Epithelial cell of proximal tubule (primary cell): ENCODE measurements around the gene GPX4. TPM values are rescaled to one million over a fixed set of nuclear protein-coding genes. Genes with fewer than 3 reads are reported as not detected.

Source experiments
- DNase-seq: peaks from one replicate; pipeline ENCODE4 v3.0.0-alpha.2; 2011; ENCODE audit warnings: low read depth
- H3K4me3 ChIP-seq: 2 replicates; pipeline ENCODE4 v1.5.1; 2011; ENCODE audit warnings: low read depth, mild to moderate bottlenecking, low read length
- total RNA-seq: library from RNA; depleted of rRNA; stranded (reverse); fragments of >200 nt; gene quantifications from 2 replicates; pipeline ENCODE4 v1.2.3, GENCODE V29; 2015
- TF ChIP-seq, protein P1 (sequence below): conservative IDR thresholded peaks from 2 replicates; pipeline ENCODE4 v1.5.1; 2012; ENCODE audit warnings: low read depth, mild to moderate bottlenecking, low read length

Gene GPX4
- total RNA-seq, 1 donor from 2014 or later, result 457 TPM

DNA sequence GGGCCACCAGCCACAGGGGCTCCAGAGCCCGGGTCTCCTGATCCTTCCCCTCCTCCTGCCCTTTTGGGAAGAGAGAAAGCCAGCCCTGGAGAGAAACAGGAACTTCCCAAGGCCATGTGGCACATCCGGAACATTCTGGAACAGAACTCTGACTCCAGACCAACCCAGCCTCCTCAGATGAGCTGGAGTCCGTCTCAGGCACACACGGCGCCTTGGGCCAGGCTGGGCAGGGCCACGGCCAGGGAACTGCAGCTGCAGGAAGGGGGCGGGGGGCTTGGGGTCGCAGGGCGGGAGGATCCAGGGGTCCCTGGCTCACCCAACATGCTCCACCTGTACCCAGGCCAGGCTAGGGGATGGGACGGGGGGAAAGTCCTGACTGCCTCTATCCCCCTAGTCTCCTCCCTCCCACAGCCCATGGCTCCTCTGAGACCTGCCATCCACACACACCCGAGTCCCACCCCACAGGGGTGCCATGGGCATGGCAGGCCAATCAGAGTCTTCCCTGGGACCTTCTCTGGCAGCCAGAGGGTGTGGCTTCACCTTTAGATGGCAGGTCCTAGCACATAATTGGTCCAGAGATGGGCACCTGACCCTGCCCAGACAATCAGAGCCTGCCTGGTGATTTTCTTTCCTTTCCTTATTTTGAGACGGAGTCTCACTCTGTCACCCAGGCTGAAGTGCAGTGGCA, 47.4 kb downstream of the GPX4 start:
- TF ChIP-seq, protein P1, sequence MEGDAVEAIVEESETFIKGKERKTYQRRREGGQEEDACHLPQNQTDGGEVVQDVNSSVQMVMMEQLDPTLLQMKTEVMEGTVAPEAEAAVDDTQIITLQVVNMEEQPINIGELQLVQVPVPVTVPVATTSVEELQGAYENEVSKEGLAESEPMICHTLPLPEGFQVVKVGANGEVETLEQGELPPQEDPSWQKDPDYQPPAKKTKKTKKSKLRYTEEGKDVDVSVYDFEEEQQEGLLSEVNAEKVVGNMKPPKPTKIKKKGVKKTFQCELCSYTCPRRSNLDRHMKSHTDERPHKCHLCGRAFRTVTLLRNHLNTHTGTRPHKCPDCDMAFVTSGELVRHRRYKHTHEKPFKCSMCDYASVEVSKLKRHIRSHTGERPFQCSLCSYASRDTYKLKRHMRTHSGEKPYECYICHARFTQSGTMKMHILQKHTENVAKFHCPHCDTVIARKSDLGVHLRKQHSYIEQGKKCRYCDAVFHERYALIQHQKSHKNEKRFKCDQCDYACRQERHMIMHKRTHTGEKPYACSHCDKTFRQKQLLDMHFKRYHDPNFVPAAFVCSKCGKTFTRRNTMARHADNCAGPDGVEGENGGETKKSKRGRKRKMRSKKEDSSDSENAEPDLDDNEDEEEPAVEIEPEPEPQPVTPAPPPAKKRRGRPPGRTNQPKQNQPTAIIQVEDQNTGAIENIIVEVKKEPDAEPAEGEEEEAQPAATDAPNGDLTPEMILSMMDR, result no peak
- H3K4me3 ChIP-seq, result no peak overlapping the region
- no peak for DNase-seq

DNA sequence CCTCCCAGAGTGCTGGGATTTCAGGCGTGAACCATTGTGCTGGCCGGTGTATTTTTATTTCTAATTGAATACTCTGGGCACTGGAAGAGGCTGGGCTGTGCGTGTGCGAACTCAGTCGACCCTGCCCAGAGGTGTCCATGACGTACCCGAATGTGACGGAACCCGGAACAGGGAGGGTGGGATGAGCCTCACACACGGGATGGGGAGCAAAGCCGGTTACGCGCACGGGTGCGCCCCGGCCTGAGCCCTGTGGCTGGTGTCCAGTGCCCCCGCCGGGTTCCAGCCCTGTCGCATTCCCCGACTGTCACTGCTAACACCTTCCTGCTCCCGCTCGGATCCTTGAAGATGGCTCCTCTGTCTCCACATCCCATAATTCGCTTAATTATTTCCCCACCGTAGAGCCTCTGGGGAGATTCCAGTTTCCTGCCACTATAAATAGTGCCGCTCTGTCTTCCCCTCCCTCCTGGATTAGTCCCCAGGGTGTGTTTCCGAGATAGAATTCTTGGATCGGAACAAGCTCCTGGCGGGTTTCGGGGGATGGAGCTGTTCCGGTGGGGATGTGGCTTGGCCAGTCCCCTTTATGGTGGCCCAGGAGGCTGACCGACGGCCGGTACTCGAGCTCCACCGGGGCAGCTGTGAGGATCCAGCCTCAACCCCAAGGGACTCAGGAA, 48.3 kb downstream of the GPX4 start:
- DNase-seq, result no peak
- TF ChIP-seq, protein P1, result no peak
- H3K4me3 ChIP-seq, result no peak overlapping the region

DNA sequence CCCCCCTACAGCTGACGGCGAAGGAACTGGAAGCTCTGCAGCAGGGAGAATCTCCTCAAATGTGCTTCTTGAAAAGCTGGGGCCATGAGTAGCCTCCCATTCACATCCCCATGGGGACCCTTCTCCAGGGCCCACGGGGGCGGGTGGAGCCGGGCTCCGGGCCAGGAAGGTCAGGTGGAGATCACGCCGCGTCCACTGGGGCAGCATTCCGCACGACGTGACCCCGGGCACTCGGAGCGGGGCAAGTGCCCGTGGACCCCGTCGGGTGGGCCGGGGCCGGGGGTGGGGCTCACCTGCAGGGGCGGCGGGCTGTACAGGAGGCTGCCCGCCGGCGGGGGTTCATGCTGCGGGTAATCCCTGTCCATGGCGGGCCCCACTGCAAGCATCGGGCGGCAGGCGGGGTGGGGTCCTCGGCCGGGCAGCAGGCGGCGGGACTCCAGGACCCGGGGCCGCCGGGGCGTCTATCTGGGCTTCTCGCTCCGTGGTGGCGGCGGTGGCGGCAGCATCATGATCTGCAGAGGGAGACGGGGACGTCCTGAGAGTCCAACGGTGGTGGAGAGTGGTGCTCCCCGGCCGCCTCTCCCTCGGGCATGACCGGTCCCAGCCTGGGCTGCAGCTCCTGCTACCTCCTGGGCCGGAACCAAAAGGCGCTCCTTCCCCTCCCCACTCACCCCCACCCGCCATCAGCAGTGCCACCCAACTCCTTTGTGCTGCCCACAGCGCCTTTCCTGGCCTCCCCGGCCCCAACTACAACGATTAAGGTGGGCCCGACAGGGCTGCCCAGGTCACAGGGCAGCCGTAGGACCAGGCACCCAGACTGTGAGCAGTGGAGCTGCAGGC, 50.3 kb downstream of the GPX4 start:
- DNase-seq, result no peak
- no peak overlapping the region for H3K4me3 ChIP-seq

DNA sequence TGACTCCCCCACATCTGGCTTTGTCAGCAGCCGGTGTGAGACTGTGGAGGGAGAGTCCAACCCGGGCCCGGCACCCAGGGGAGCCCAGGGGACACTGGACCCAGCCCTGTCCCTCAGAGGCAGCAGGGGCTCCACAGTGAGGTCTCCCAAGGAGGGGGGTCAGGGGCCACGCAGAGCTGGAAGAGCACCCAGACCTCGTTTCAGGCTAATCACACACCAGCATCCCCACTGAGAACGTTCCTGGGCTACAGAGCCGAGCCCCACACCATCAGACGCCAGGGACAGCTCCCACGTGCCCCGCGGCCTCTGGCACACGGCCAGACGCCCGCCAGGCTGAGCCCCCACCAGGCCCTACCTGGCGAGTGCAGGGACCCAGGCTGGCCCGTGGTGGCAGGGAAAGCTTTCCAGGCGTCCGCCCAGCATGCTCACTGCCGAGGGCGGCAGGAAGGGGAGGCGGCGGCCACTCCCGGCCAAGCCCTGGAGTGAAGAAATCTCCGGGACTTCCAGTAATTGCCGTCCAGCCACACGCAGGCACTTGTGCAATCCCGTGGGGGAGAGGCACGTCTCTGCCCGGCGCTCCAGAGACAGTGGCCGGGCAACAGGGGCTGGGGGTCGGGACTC, 51.0 kb downstream of the GPX4 start:
- TF ChIP-seq, protein P1, result no peak
- no peak for DNase-seq
- peak overlapping the region; percentile 15 for H3K4me3 ChIP-seq

More for the DNA sequence above, 50.3 kb downstream of the GPX4 start:
- TF ChIP-seq, protein P1, result no peak

DNA sequence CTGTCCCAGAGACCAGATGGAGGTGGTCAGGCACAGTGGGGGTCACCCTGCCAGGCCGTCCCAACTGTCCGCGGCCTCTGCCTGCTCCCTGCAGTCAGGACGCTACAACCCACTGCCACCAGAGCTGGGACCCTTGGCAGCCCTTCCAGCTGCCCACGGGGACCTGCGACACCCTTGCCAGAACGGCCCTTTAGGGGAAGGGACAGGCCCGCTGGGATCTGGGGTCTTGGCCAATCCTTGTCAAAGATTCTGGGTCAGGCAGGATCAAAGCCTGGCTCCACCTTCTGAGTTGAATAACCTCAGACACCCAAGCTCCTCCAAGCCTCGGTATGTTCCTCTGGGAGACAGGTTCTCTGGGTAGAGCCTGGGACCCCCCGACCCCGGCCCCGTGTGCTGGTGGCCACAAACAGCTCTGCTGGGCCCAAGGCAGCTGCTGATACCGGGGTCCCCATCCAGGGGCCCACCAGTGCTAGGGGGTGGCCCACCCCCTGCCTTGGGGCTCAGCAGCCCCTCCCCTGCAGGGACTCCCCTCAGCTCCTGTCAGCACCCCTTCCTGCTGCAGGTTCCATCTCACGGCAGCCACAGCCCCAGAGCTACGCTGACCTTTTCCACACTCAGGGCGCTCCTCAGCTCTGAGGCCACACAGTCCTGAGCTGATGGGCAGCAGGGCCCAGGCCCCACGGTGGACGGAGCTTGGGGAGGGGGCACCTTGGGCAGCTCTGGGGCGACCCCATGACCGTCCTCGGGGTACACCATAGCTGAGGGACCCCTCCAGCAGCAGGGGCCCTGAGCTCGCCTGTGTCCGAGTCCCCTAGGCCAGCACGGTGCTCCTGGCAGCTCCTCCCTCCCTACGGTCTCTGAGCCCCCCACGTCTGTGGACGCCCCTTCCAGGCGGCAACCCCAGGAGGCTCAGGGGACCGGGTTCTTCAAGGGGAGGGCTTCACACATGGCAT, 51.8 kb downstream of the GPX4 start:
- TF ChIP-seq, protein P1, result no peak
- DNase-seq, result no peak
- H3K4me3 ChIP-seq, result peak overlapping the region; percentile 14

Other genes with a start within 250 kb of the GPX4 start
- gene CFD, start 244.3 kb upstream of the GPX4 start, total RNA-seq, result 3.2 and 5.2 TPM in 2 replicates
- 53.5 and 57.4 TPM in 2 replicates for gene MED16, start 210.8 kb upstream of the GPX4 start, total RNA-seq
- gene RNU6-9, start 210.5 kb upstream of the GPX4 start, total RNA-seq, result not detected in 2 replicates
- gene R3HDM4, start 190.8 kb upstream of the GPX4 start, total RNA-seq, result 49.8 and 60.0 TPM in 2 replicates
- gene KISS1R, start 186.7 kb upstream of the GPX4 start, total RNA-seq, result 0.72 and 0.92 TPM in 2 replicates
- gene ARID3A, start 178.0 kb upstream of the GPX4 start, total RNA-seq, result 26.6 and 37.0 TPM in 2 replicates
- 71.0 and 94.4 TPM in 2 replicates for gene WDR18, start 119.6 kb upstream of the GPX4 start, total RNA-seq
- under 0.01 and 0.46 TPM in 2 replicates for gene GRIN3B, start 103.6 kb upstream of the GPX4 start, total RNA-seq
- gene TMEM259, start 82.9 kb upstream of the GPX4 start, total RNA-seq, result 155 and 193 TPM in 2 replicates
- not detected in 2 replicates for gene RNU6-2, start 82.5 kb upstream of the GPX4 start, total RNA-seq
- 164 and 281 TPM in 2 replicates for gene CNN2, start 77.4 kb upstream of the GPX4 start, total RNA-seq
- 4.3 and 9.7 TPM in 2 replicates for gene ABCA7, start 63.9 kb upstream of the GPX4 start, total RNA-seq
- gene ARHGAP45, start 36.8 kb upstream of the GPX4 start, total RNA-seq, result 6.2 and 6.7 TPM in 2 replicates
- 248 and 349 TPM in 2 replicates for gene POLR2E, start 8.6 kb upstream of the GPX4 start, total RNA-seq
- 56.2 and 66.1 TPM in 2 replicates for gene SBNO2, start 70.3 kb downstream of the GPX4 start, total RNA-seq
- 80.4 and 96.9 TPM in 2 replicates for gene STK11, start 101.8 kb downstream of the GPX4 start, total RNA-seq
- 6.8 and 9.7 TPM in 2 replicates for gene CBARP, start 134.0 kb downstream of the GPX4 start, total RNA-seq
- gene ATP5F1D, start 137.8 kb downstream of the GPX4 start, total RNA-seq, result 110 and 114 TPM in 2 replicates
- gene MIDN, start 144.6 kb downstream of the GPX4 start, total RNA-seq, result 44.1 and 66.3 TPM in 2 replicates
- 165 and 317 TPM in 2 replicates for gene CIRBP, start 165.3 kb downstream of the GPX4 start, total RNA-seq
- 123 and 124 TPM in 2 replicates for gene FAM174C, start 171.5 kb downstream of the GPX4 start, total RNA-seq
- gene EFNA2, start 181.9 kb downstream of the GPX4 start, total RNA-seq, result 0.23 and 0.36 TPM in 2 replicates